Calu3 (cell line): ENCODE data around the gene OPN1LW. TPM values are rescaled to one million over a fixed set of nuclear protein-coding genes. Genes with fewer than 3 reads are reported as not detected.
A peak's percentile ranks its signal among the peaks of the same experiment; 100 is the strongest.

Experiments
- BruUV-seq: library from RNA; stranded (reverse); fragments of 400-500 nt; replicated peaks from 2 replicates; lab custom pipeline; 2021; lab: Mats Ljungman, UMichigan
- CTCF ChIA-PET: fragments of 300-600 bp; sonication (Branson Sonifier 250); formaldehyde crosslinking; loops from one replicate; lab custom pipeline; 2022; ENCODE audit warnings: antibody characterized with exemption; lab: Charles Lee
- DNase-seq: peaks from one replicate; pipeline ENCODE4 v3.0.0; 2022
- H3K27ac Mint-ChIP-seq: one replicate; pipeline ENCODE4 v1.8.0; 2022; ENCODE audit warnings: mixed read lengths; ENCODE audit not compliant: unreplicated experiment
- H3K27me3 Mint-ChIP-seq: one replicate; pipeline ENCODE4 v1.8.0; 2022; ENCODE audit warnings: mixed read lengths; ENCODE audit not compliant: unreplicated experiment
- H3K36me3 Mint-ChIP-seq: one replicate; pipeline ENCODE4 v1.8.0; 2022; ENCODE audit warnings: mild to moderate bottlenecking, moderate library complexity, mixed read lengths; ENCODE audit not compliant: insufficient read depth, unreplicated experiment
- H3K4me1 Mint-ChIP-seq: one replicate; pipeline ENCODE4 v1.8.0; 2022; ENCODE audit warnings: mild to moderate bottlenecking, low read depth, mixed read lengths; ENCODE audit not compliant: unreplicated experiment
- H3K4me3 Mint-ChIP-seq: one replicate; pipeline ENCODE4 v1.8.0; 2022; ENCODE audit warnings: mild to moderate bottlenecking, low read depth, moderate library complexity, mixed read lengths; ENCODE audit not compliant: unreplicated experiment
- H3K9me3 Mint-ChIP-seq: one replicate; pipeline ENCODE4 v1.8.0; 2022; ENCODE audit warnings: low read depth, mixed read lengths; ENCODE audit not compliant: unreplicated experiment
- intact Hi-C: fragments of 100-400 bp; cut with micrococcal nuclease; formaldehyde crosslinking; loops from one replicate; pipeline ENCODE4 v1.10.0; 2022; ENCODE audit not compliant: unreplicated experiment
- total RNA-seq: library from RNA; stranded (reverse); gene quantifications from 2 replicates; pipeline ENCODE4 v1.2.3, GENCODE V29; 2022
- TF ChIP-seq, protein P1 (sequence below): fragments of 200-600 bp; IDR thresholded peaks from one replicate; pipeline ENCODE4 v1.8.0; 2022; ENCODE audit warnings: antibody characterized with exemption; ENCODE audit not compliant: unreplicated experiment

Gene OPN1LW
- total RNA-seq, 1 experiment from 2014 or later: not detected

DNA sequence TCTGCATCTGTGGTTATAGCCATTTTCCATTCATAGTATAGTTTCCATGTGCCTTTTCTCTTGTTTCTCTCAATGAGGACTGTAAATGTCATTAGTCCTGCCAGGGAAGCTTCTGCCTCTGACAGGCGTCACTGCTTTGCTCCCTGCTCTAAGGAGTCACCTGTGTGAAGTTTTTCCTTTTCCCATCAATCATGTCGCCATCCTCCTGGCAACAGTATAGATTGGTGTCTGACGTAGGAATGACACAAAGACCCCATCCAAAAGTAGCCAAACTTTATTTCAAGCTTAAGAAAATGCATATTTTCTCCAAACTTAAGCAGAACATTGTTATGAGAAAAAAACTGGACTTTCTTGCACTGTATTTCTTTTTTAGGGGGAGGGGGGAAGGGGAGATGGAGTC lies 23.5 kb upstream of the OPN1LW start:
- no TSS peak for BruUV-seq
- Mint-ChIP-seq H3K4me3 (no peak overlapping the region), H3K27ac (no peak overlapping the region), H3K4me1 (peaks cover 28% of the 10 kb centered on the region), H3K36me3 (peaks cover 18% of the 10 kb centered on the region), H3K27me3 (no peaks in the 10 kb centered on the region), H3K9me3 (no peaks in the 10 kb centered on the region)
- CTCF ChIA-PET: no interaction called here
- no peak for DNase-seq
- intact Hi-C loops: no loop called here
- TF ChIP-seq, protein P1, sequence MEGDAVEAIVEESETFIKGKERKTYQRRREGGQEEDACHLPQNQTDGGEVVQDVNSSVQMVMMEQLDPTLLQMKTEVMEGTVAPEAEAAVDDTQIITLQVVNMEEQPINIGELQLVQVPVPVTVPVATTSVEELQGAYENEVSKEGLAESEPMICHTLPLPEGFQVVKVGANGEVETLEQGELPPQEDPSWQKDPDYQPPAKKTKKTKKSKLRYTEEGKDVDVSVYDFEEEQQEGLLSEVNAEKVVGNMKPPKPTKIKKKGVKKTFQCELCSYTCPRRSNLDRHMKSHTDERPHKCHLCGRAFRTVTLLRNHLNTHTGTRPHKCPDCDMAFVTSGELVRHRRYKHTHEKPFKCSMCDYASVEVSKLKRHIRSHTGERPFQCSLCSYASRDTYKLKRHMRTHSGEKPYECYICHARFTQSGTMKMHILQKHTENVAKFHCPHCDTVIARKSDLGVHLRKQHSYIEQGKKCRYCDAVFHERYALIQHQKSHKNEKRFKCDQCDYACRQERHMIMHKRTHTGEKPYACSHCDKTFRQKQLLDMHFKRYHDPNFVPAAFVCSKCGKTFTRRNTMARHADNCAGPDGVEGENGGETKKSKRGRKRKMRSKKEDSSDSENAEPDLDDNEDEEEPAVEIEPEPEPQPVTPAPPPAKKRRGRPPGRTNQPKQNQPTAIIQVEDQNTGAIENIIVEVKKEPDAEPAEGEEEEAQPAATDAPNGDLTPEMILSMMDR: no peak

DNA sequence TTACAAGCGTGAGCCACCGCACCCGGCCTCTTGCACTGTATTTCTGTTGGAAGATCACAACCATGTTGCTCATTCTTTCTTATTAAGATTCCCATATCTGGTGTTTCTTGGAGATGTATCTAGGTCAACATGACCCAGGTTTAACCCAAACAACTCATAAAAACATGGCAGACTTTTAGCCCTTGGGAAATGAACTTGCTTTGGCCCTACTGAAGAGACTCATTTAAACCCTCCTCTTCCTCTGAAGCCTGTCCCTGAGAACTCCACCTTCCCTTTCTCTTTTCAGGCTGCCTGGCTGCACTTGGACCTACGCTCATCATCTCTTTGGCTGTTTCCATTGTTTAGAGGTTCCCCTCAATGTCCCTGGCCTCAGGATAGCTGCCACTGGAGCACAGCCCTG lies 22.8 kb upstream of the OPN1LW start:
- TF ChIP-seq, protein P1: no peak
- no peak for DNase-seq
- CTCF ChIA-PET: no interaction called here
- H3K27ac Mint-ChIP-seq: peak overlapping the region; percentile 93
- no peaks in the 10 kb centered on the region for H3K27me3 Mint-ChIP-seq
- no peaks in the 10 kb centered on the region for H3K9me3 Mint-ChIP-seq
- H3K4me1 Mint-ChIP-seq: peaks cover 28% of the 10 kb centered on the region
- H3K4me3 Mint-ChIP-seq: peak overlapping the region; percentile 47
- intact Hi-C loops: no loop called here
- H3K36me3 Mint-ChIP-seq: peaks cover 18% of the 10 kb centered on the region
- BruUV-seq: no TSS peak

DNA sequence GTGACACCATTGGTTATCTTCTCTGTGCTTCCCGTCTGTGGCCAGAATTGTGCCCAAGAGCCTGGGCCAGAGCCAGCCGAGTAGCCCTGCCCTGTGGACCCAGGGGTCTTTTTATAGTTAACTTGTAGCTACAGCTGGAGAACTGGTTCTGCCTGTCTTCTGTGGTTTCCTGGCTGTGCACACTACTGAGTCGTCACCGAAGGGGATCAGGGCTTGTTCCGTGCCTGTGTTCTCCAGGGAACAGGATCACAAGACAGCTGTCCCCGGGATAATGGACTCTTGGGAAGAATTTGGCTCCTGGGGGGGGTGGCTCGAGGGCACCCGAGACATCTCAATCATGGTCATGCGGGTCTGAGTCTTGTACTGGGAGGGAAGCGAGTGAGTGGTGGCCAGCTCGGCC lies 22.1 kb upstream of the OPN1LW start:
- Mint-ChIP-seq H3K36me3 (peaks cover 18% of the 10 kb centered on the region), H3K9me3 (no peaks in the 10 kb centered on the region), H3K27me3 (no peaks in the 10 kb centered on the region), H3K4me3 (peak overlapping the region; percentile 47), H3K4me1 (peaks cover 28% of the 10 kb centered on the region), H3K27ac (peak overlapping the region; percentile 93)
- TSS peak; percentile 75 for BruUV-seq
- TF ChIP-seq, protein P1: no peak
- peak; percentile 79 for DNase-seq
- intact Hi-C loops: no loop called here
- CTCF ChIA-PET: interaction anchor here (0.6 to 1.1 kb wide), 3 partner anchors 14 to 24 kb away, joined by 3 to 4 read pairs (median 4); partner anchors contain the start of gene MECP2

DNA sequence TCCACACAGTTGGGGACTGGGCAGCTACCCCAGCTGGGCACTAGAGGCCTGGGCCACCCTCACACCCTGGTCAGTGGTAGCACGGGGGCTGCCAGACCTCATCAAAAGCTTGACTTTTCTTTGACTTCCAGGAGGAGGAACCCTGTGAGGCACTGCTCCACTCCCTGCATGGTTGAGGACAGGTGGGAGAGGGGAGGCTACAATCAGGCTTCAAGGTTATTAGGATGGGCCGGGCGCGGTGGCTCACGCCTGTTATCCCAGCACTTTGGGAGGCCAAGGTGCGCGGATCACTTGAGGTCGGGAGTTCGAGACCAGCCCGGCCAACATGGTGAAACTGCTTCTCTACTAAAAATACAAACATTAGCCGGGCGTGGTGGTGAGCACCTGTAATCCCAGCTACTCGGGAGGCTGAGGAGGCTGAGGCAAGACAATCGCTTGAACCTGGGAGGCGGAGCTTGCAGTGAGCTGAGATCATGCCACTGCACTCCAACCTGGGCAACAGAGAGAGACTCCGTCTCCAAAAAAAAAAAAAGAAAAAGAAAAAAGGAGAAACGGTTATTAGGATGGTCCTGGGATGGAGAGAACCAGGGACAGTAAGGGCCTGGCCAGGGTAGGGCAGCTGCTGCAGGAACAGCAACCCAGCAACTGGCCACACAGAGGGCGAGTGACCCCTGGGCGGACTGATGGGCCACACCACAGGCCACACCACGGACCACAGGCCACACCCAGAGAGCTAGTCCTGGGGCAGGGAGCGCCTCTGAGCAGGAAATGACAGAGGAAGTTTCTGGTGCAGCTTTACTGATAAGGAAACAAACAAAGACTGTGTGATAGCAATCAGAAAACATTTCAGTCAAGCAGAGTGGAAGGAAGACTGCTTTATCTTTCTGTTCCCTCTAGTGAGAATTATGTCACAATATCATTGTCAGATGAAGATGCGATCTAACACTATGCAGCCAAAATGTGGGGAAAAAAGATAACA lies 20.5 kb upstream of the OPN1LW start:
- TF ChIP-seq, protein P1: no peak
- H3K4me3 Mint-ChIP-seq: no peak overlapping the region
- H3K36me3 Mint-ChIP-seq: peaks cover 18% of the 10 kb centered on the region
- DNase-seq: peak; percentile 70
- CTCF ChIA-PET: interaction anchor here (0.7 to 0.9 kb wide), 2 partner anchors 9 to 13 kb away, joined by 3 to 4 read pairs; no protein-coding TSS in a partner anchor
- H3K27ac Mint-ChIP-seq: peak overlapping the region; percentile 67
- peaks cover 28% of the 10 kb centered on the region for H3K4me1 Mint-ChIP-seq
- intact Hi-C loops: no loop called here
- H3K9me3 Mint-ChIP-seq: no peaks in the 10 kb centered on the region
- no peaks in the 10 kb centered on the region for H3K27me3 Mint-ChIP-seq
- BruUV-seq: no TSS peak
